Measurements from ENCODE around the gene RHBDF2.

RHBDF2 gene

DNA sequence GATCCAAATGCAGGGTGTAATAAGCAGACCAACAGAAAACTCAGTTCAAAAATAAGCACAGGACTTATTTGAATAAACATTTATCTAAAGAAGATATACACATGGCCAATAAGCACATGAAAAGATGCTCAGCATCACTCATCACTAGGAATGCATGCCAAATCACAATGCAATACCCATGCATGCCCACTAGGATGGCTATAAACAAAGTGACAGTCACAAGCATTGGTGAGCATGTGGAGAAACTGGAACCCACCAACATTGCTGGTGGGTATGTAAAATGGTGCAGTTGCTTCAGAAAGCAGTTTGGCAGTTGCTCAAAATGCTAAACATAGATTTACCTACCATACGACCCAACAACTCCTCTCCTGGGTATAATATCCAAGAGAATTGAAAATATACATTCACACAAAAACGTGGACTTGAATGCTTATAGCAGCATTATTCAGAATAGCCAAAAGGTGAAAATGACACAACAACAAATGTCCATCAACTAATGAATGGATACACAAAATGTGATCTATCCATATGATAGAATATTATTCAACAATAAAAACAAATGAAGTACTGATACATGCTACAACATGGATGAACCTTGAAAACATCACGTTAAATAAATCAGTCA, 68.4 kb downstream of the RHBDF2 start:
- Histone ChIP-seq H3K4me1 (ENCODE audit: insufficient read depth, low read length) (peaks cover 12% of the 10 kb centered on the region; the same call in 1 of the 2 replicates), H3K4me3 (ENCODE audit: low read length) (no peak overlapping the region), H3K9ac (ENCODE audit: low read depth, low read length) (no peak overlapping the region)

DNA sequence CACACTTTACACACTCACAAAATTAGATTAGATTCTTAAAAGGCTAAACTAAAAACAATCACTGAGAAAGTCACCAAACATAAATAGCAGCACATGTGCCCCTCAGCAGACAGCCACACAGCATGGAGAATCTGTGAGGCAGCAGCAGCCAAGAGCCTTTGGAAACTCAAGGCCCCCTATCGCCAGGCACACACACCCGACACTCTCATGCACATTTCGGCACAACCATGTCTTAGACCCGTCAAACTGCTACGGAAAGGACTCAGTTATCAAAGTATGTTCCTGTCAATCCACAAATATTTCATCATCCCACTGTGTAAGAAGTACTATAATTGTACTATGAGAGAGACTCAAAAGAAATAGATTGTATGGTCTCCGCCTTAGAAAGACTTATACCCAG, 69.2 kb downstream of the RHBDF2 start:
- Histone ChIP-seq H3K27ac (ENCODE audit: low read length) (no peak overlapping the region), H3K9ac (ENCODE audit: low read depth, low read length) (no peak overlapping the region)

More for the DNA sequence above, 68.4 kb downstream of the RHBDF2 start:
- H3K9me3 ChIP-seq (ENCODE audit: insufficient read depth, low read depth, low read length) = no peaks in the 10 kb centered on the region
- no peak overlapping the region for H3K27ac ChIP-seq (ENCODE audit: low read length)
- no peaks in the 10 kb centered on the region for H3K36me3 ChIP-seq (ENCODE audit: insufficient read depth, low read depth, low read length)
- H3K27me3 ChIP-seq (ENCODE audit: insufficient read depth, low read length) = no peaks in the 10 kb centered on the region

DNA sequence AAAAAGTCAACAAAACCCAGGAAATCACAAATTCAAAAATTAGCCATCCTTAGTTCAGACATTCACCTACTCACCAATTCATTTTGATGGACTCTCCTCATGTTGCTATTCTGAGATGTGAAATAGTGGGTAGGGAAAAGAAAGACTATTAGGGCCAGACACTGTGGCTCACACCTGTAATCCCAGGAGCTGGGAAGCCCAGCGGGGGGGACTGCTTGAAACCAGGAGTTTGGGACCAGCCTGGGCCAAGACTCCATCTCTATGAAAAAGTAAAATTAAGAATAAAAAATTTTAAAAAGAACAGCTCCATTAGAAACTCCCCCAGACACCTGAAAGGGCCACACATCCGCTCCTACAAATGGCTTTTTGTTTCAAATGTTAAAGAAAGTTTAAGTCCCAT, 69.7 kb downstream of the RHBDF2 start:
- H3K9ac ChIP-seq (ENCODE audit: low read depth, low read length) = no peak overlapping the region
- H3K9me3 ChIP-seq (ENCODE audit: insufficient read depth, low read depth, low read length) = no peaks in the 10 kb centered on the region
- H3K4me3 ChIP-seq (ENCODE audit: low read length) = no peak overlapping the region
- peaks cover 12% of the 10 kb centered on the region; the same call in 1 of the 2 replicates for H3K4me1 ChIP-seq (ENCODE audit: insufficient read depth, low read length)
- H3K27ac ChIP-seq (ENCODE audit: low read length) = no peak overlapping the region
- no peaks in the 10 kb centered on the region for H3K27me3 ChIP-seq (ENCODE audit: insufficient read depth, low read length)
- no peaks in the 10 kb centered on the region for H3K36me3 ChIP-seq (ENCODE audit: insufficient read depth, low read depth, low read length)

More for the DNA sequence above, 69.2 kb downstream of the RHBDF2 start:
- Histone ChIP-seq H3K4me1 (ENCODE audit: insufficient read depth, low read length) (peaks cover 12% of the 10 kb centered on the region; the same call in 1 of the 2 replicates), H3K9me3 (ENCODE audit: insufficient read depth, low read depth, low read length) (no peaks in the 10 kb centered on the region), H3K36me3 (ENCODE audit: insufficient read depth, low read depth, low read length) (no peaks in the 10 kb centered on the region), H3K4me3 (ENCODE audit: low read length) (no peak overlapping the region), H3K27me3 (ENCODE audit: insufficient read depth, low read length) (no peaks in the 10 kb centered on the region)

DNA sequence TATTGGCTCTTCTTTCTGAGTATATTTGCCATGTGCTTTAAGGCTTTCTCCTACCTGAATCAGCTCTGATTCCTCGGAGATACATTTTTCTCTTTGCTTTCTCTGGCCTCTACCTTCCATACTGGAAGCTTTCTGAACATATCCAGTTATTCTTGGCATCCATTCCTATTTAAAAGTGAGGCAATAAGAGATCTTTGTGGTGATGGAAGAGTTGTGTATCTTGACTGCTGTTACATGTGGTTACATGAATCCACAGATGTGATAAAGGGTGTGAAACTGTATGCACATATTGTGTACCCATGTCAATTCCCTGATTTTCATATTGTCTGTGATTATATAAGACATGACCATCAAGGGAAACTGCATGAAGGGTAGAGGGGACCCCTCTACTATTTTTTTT, 72.7 kb downstream of the RHBDF2 start:
- Histone ChIP-seq H3K9ac (ENCODE audit: low read depth, low read length) (no peak overlapping the region), H3K9me3 (ENCODE audit: insufficient read depth, low read depth, low read length) (no peaks in the 10 kb centered on the region), H3K27me3 (ENCODE audit: insufficient read depth, low read length) (no peaks in the 10 kb centered on the region), H3K27ac (ENCODE audit: low read length) (no peak overlapping the region), H3K4me3 (ENCODE audit: low read length) (no peak overlapping the region), H3K36me3 (ENCODE audit: insufficient read depth, low read depth, low read length) (no peaks in the 10 kb centered on the region), H3K4me1 (ENCODE audit: insufficient read depth, low read length) (peaks cover 12% of the 10 kb centered on the region; the same call in 1 of the 2 replicates)

DNA sequence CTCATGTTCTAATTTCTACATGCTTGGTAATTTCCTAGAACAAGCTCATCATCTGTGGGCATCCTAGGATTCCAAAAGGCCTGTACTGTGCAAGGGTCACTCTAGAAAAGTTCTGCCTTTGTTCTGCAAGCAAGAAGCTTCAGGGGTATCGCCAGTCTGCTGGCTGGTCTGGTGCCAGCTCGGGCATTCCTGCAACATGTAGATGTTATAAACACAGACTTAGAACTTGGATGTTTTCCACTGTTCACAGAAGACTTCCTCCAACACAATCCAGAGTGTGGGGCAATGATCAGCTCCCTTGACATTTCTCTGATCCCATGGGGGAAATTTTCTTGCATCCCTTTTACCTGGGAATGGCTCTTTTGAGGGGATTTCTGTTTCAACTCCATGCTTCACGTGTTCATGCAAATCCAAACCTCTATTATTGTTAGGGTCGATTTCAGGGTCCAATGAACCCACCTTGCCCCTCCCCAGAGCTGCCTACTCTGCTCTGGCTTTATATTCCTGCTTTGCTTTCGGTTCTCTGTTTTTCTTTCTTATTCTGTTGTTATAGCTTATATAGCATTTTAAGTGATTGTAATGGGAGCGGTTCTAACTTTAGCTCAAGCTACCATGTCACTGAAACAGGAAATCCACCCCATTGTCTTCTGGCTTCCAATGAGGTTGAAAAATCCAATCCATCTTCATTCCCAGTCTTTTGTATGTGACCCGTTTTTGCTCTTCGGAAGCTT, 73.6 kb downstream of the RHBDF2 start:
- Histone ChIP-seq H3K27ac (ENCODE audit: low read length) (no peak overlapping the region), H3K4me3 (ENCODE audit: low read length) (no peak overlapping the region), H3K9ac (ENCODE audit: low read depth, low read length) (no peak overlapping the region), H3K4me1 (ENCODE audit: insufficient read depth, low read length) (peaks cover 12% of the 10 kb centered on the region; the same call in 1 of the 2 replicates), H3K9me3 (ENCODE audit: insufficient read depth, low read depth, low read length) (no peaks in the 10 kb centered on the region), H3K27me3 (ENCODE audit: insufficient read depth, low read length) (no peaks in the 10 kb centered on the region), H3K36me3 (ENCODE audit: insufficient read depth, low read depth, low read length) (no peaks in the 10 kb centered on the region)

DNA sequence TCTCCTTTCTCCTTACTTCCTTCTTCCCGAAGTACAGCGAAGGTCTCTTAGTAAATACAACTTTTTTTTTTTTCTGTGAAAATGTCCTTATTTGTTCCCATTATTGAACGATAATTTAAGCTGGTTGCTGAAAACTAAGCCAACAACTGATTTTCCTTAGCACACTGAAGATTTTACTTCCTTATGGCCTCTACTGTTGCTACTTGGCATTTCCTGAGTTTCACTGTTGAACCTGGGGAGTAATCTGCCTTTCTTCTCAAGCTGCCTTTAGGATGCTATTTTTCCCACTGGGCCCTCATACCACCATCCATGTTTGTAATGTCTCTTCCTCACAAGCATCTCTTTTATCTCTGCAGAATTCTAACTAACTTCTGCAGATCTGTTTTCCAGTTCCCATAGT, 74.4 kb downstream of the RHBDF2 start:
- Histone ChIP-seq H3K27me3 (ENCODE audit: insufficient read depth, low read length) (no peaks in the 10 kb centered on the region), H3K4me3 (ENCODE audit: low read length) (no peak overlapping the region), H3K9me3 (ENCODE audit: insufficient read depth, low read depth, low read length) (no peaks in the 10 kb centered on the region), H3K4me1 (ENCODE audit: insufficient read depth, low read length) (peaks cover 11% of the 10 kb centered on the region; the same call in 1 of the 2 replicates), H3K9ac (ENCODE audit: low read depth, low read length) (no peak overlapping the region), H3K27ac (ENCODE audit: low read length) (no peak overlapping the region), H3K36me3 (ENCODE audit: insufficient read depth, low read depth, low read length) (no peaks in the 10 kb centered on the region)

DNA sequence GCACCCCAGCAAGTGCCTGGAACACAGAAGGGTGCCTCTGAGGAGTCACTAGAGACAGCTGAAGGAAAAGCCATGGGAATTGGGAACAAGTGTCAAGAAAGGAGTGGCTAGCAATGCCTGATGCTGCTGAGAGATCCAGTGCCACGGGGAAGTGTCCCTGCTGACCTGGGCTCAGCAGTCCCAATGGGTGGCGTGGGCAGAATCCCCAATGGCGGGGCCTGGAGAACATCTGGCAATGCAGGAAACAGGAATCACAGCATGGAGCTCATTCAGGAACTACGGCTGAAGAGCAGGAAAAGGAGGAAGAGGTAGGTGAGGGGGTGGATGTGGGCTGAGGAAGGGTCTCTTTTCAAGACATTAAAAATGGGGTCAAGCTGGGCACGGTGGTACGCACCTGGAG, 78.4 kb downstream of the RHBDF2 start:
- no peak overlapping the region for H3K4me3 ChIP-seq (ENCODE audit: low read length)
- no peaks in the 10 kb centered on the region for H3K9me3 ChIP-seq (ENCODE audit: insufficient read depth, low read depth, low read length)
- no peaks in the 10 kb centered on the region for H3K27me3 ChIP-seq (ENCODE audit: insufficient read depth, low read length)
- H3K4me1 ChIP-seq (ENCODE audit: insufficient read depth, low read length) = 0 out of 2 replicates have a peak, but pooled peaks cover 4% of the 10 kb centered on the region
- no peak overlapping the region for H3K9ac ChIP-seq (ENCODE audit: low read depth, low read length)
- H3K27ac ChIP-seq (ENCODE audit: low read length) = no peak overlapping the region
- no peaks in the 10 kb centered on the region for H3K36me3 ChIP-seq (ENCODE audit: insufficient read depth, low read depth, low read length)

DNA sequence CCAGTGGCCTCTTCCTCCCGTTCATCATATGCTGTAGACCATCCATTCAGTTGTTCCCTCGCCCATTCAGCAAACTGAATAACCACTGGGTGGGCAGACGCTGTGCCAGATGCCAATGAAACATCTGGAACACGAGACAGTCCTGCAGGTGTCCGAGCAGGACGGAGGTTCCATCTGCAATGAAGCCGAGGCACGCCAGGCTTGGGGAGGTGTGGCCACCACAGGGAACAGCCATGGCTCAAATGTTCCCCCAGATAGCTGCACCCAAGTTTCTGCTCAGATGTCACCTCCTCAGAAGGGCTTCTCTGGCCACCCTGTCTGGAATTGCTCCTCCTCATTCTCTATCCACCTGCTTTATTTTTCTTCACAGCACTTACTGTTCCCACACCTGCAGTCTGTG, 78.8 kb downstream of the RHBDF2 start:
- Histone ChIP-seq H3K4me1 (ENCODE audit: insufficient read depth, low read length) (0 out of 2 replicates have a peak, but pooled peaks cover 4% of the 10 kb centered on the region), H3K9ac (ENCODE audit: low read depth, low read length) (no peak overlapping the region), H3K36me3 (ENCODE audit: insufficient read depth, low read depth, low read length) (no peaks in the 10 kb centered on the region), H3K9me3 (ENCODE audit: insufficient read depth, low read depth, low read length) (no peaks in the 10 kb centered on the region), H3K27me3 (ENCODE audit: insufficient read depth, low read length) (no peaks in the 10 kb centered on the region), H3K27ac (ENCODE audit: low read length) (no peak overlapping the region), H3K4me3 (ENCODE audit: low read length) (no peak overlapping the region)

DNA sequence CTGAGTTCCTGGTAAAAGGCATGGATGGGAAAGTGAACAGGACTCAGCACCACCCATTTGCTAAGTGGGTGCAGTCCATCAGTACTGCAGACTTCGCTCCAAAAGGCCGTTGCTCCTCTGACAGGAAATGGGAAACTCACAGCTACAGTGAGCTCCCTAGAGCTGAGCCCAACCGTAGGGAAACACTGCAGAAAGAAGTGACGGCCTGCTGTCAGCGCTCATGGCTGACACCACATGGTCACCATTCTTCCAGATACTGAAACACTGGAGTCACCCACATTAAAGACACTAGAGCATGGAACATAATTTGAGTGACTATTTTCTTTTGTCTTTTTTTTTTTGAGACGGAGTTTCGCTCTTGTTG, 80.2 kb downstream of the RHBDF2 start:
- Histone ChIP-seq H3K9ac (ENCODE audit: low read depth, low read length) (no peak overlapping the region), H3K9me3 (ENCODE audit: insufficient read depth, low read depth, low read length) (no peaks in the 10 kb centered on the region), H3K27ac (ENCODE audit: low read length) (no peak overlapping the region)

More for the DNA sequence above, 80.2 kb downstream of the RHBDF2 start:
- no peak overlapping the region for H3K4me3 ChIP-seq (ENCODE audit: low read length)
- no peaks in the 10 kb centered on the region for H3K27me3 ChIP-seq (ENCODE audit: insufficient read depth, low read length)
- 0 out of 2 replicates have a peak, but pooled peaks cover 4% of the 10 kb centered on the region for H3K4me1 ChIP-seq (ENCODE audit: insufficient read depth, low read length)
- H3K36me3 ChIP-seq (ENCODE audit: insufficient read depth, low read depth, low read length) = 0 out of 2 replicates have a peak, but pooled peaks cover 5% of the 10 kb centered on the region

Data from iPS-20b (cell line).